WI38 (cell line): ENCODE results near the gene DHFR2.
"Not testable (repeated sequence)": the region's sequence is repeated elsewhere in the genome, so short reads cannot be mapped to it uniquely, and the experiment has no call there.

ENCODE experiments used
- H3K4me3 ChIP-seq: 2 replicates; pipeline ENCODE4 v1.5.1; 2011; ENCODE audit warnings: low read depth, mild to moderate bottlenecking, control low read depth, low read length
- CTCF ChIP-seq: IDR thresholded peaks from 2 replicates; pipeline ENCODE4 v1.5.1; 2012; ENCODE audit warnings: low read depth, mild to moderate bottlenecking, control low read depth, low read length

DHFR2 gene

DNA sequence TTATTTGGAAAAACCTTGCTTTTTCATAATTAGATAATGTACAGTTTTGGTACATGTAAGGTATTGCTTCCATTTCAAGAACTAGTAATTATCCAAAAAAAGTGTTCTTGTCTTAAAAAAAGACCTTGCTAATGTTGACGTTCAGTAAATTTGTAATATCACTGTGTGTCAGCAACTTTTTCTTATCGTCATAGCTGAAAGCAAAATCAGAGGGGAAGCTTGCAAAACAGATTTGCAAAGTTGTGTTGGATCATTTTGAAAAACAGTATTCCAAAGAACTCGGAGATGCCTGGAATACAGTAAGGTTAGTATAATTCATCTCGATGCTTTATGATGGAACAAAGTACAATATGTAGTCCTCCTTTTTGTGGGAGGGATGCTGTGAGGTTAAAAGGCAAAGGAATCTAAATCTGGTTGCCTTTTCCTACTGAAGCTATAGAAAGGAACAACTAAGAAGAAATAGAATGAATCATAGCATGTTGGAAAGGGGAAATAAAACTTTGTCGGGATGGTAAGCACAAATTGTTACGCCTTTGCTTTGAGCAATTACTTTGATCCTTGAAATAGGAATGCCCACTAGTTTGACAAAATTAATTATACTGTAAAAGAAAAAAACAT lies 1.6 kb upstream of the DHFR2 start:
- H3K4me3 ChIP-seq = peak overlapping the region; percentile 73; the same call in 1 of the 2 replicates
- TF ChIP-seq CTCF = no peak

GRCh38 chr3:94063496-94064119 lies 892 bp upstream of the DHFR2 start:
- no peak for TF ChIP-seq CTCF
- peak overlapping the region; percentile 73 for H3K4me3 ChIP-seq

- no peak for TF ChIP-seq CTCF
- H3K4me3 ChIP-seq = no peak overlapping the region
These were observed 1.4 kb downstream of the DHFR2 start for GRCh38 chr3:94061297-94061696.

GRCh38 chr3:94050546-94050945 lies 12.2 kb downstream of the DHFR2 start:
- TF ChIP-seq CTCF = no peak

GRCh38 chr3:94049267-94049666 lies 13.4 kb downstream of the DHFR2 start:
- no peak overlapping the region for H3K4me3 ChIP-seq
- no peak for TF ChIP-seq CTCF

More at GRCh38 chr3:94050546-94050945, 12.2 kb downstream of the DHFR2 start:
- no peak overlapping the region for H3K4me3 ChIP-seq

DNA sequence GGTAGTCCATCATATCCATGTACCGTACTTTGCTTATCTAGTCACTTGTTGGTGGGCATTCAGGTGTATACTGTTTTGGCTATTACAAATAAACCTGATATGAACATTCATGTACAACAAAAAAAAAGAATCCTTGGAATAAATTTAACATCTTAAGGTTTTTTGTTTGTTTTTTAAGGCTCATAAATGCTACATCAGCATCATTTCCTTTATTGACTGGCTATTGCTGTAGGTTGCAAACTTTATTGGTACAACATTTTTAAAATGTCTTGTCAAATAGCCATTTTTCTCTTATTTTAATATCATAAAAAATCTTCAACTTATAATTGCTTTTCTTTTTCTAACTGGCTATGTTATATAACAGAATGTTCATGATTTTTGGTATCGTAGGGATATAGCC lies 16.2 kb downstream of the DHFR2 start:
- no peak overlapping the region for H3K4me3 ChIP-seq

DNA sequence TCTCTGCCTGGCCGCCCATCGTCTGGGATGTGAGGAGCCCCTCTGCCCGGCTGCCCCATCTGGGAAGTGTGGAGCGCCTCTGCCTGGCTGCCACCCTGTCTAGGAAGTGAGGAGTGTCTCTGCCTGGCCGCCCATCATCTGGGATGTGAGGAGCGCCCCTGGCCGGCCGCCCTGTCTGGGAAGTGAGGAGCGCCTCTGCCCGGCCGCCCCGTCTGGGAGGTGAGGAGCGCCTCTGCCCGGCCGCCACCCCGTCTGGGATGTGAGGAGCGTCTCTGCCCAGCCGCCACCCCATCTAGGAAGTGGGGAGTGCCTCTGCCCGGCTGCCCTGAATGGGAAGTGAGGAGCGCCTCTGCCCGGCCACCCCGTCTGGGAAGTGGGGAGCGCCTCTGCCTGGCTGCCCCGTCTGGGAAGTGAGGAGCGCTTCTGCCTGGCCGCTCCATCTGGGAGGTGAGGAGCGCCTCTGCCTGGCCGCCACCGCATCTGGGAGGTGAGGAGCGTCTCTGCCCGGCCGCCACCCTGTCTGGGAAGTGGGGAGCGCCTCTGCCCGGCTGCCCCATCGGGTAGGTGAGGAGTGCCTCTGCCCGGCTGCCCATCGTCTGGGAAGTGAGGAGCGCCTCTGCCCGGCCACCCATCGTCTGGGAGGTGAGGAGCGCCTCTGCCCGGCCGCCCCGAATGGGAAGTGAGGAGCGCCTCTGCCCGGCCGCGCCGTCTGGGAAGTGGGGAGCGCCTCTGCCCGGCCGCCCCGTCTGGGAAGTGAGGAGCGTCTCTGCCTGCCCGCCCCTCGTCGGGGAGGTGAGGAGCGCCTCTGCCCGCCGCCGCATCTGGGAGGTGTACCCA lies 18.4 kb downstream of the DHFR2 start:
- not testable (repeated sequence) for H3K4me3 ChIP-seq

More for the DNA sequence above, 16.2 kb downstream of the DHFR2 start:
- no peak for TF ChIP-seq CTCF
